Measurements from ENCODE around the gene DRAM2.
"Not testable (repeated sequence)": the region's sequence is repeated elsewhere in the genome, so short reads cannot be mapped to it uniquely, and the experiment has no call there.

Gene DRAM2

GRCh38 chr1:111142356-111142975 lies 2.6 kb upstream of the DRAM2 start:
- DNase-seq (ENCODE audit: low read depth in 3 of 3, low spot score in 1 of 3) = no peak

- no peak for DNase-seq (ENCODE audit: low read depth in 3 of 3, low spot score in 1 of 3)
These were observed 1.6 kb upstream of the DRAM2 start for GRCh38 chr1:111141245-111142220.

DNA sequence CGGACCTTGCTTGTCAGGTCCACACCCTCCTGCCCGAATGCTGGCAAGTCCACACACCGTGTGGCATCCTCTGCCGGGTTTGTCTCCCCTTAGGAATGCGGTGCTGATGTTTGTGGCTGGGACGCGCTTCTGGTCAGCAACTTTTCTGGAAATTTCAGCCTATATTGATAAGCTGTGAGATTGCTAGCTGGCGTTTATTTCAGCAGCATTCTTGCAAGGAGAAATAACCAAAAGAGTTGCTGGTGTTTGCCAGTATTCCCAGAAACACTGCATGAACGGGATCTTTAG lies 731 bp upstream of the DRAM2 start:
- no peak for DNase-seq (ENCODE audit: low read depth in 3 of 3, low spot score in 1 of 3)

DNA sequence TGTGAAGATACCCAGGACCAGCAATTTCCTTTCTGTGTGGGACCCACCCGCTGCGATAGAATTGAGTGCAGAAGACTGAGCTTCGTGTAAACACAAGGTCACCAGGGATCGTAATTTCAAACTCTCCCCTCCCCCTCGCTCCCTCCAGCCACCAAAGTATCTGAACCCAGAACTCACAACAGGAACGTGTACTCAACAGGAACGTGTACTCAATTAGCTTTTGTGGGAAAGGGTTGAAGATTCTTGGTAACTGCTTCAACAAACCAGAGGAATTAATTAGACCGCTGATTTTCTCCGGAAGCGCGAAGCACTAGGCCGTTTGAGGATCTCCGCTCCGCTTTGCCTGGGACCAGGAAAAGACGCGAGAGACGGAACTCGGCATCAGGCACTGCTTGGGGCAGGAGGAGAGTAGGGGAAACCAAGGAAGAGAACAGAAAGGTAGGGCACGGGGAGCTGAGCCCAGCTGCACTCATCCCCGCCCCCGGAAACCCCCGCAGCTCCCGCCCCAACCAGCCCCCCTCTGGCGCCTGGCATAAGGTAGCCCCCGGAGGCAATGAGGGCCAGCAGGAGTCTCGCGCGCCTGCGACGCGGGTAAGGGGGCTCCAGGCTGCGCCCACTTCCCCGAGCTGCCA lies 453 bp downstream of the DRAM2 start:
- peak in 2 of 3 donors; percentile 12 to 40 for DNase-seq (ENCODE audit: low read depth in 3 of 3, low spot score in 1 of 3)

DNA sequence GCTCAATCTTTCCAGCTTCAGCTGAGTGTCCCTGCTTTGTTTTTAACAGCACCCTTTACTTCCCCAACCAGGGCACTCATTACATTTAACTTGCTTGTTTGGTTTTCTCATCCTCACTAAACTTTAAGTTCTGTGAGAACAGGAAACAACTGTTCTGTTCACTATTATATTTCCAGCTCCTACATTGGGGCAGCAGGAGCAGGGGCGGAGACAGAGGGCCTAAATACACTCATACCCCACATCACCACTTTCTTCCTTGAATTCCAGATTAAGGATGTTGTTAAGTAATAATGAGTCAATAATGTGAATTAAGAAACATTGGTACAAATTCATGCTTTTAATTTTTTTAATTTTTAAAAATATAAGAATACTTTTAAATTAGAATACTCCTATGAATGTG lies 6.0 kb downstream of the DRAM2 start:
- no peak for DNase-seq (ENCODE audit: low read depth in 3 of 3, low spot score in 1 of 3)

GRCh38 chr1:111131693-111132092 lies 8.2 kb downstream of the DRAM2 start:
- no peak for DNase-seq (ENCODE audit: low read depth in 3 of 3, low spot score in 1 of 3)

DNA sequence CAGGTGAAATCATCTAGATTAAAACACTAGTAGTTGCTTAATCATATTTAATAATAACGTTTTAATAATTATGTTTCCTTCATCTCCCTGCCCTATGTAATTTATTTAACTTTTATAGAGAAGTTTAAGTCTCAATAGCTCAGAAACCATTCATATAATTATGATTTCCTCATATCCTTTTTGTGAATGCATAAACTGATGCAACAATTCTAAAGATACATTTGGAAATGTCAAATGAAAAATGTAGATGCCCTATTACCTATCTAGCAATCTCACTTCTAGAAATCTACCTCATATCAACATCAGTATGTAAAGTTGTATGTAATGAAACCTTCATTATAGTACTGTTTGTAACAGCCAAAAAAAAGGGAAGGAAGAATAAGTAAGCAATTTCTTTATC lies 10.5 kb downstream of the DRAM2 start:
- DNase-seq (ENCODE audit: low read depth in 3 of 3, low spot score in 1 of 3) = no peak

DNA sequence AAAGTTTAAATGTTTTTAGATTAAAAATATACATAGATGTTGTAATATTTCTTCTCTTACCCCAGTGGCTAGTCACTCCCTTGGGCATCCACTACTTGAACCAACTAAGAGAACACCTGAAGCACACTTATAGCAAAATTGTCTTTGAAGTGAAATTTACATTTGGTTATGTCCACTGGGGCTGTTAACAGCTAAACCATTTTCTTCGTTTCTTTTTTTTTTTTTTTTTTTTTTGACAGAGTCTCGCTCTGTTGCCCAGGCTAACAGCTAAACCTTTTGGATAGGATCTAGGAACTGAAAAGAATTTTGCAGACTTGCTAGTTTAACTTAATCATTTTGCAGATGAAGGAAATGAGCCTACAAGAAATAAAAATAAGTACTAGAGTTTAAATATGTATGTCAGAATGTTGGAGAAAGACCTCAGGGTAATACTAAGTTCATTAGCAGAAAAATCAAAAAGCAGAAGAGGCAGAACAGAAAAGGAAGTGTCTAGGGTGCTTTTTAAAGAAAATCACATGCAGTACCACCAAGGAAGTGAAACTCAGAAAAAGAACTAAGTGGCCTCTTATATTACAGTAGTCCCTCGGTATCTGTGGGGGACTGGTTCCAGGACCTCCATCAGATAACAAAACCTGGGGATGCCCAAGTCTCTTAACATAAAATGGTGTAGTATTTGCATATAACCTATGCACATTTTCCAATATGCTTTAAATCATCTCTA lies 11.8 kb downstream of the DRAM2 start:
- no peak for DNase-seq (ENCODE audit: low read depth in 3 of 3, low spot score in 1 of 3)

- DNase-seq (ENCODE audit: low read depth in 3 of 3, low spot score in 1 of 3) = no peak
These were observed 13.5 kb downstream of the DRAM2 start for GRCh38 chr1:111126354-111126753.

DNA sequence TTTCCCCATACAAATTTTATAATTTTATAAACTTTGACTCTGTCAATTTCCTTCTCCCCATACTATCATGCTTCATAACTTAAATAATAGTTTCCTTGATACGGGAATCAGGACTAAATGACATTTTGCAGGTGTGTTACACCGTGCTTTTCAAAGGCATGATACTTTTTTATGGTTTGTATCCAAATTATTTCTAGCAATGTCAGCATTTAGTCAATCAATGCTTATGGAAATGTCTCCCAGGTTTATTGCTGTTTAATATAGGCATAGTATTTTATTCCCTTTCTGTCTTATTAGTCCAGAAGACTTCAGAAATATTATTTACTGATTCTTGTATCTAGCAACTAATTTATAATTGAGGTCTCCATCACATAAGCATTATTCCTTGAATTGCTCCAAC lies 23.4 kb downstream of the DRAM2 start:
- no peak for DNase-seq (ENCODE audit: low read depth in 3 of 3, low spot score in 1 of 3)

GRCh38 chr1:111110197-111110899 lies 29.5 kb downstream of the DRAM2 start:
- no peak for DNase-seq (ENCODE audit: low read depth in 3 of 3, low spot score in 1 of 3)

- DNase-seq (ENCODE audit: low read depth in 3 of 3, low spot score in 1 of 3) = no peak
These were observed 34.9 kb downstream of the DRAM2 start for GRCh38 chr1:111104981-111105380.

- no peak for DNase-seq (ENCODE audit: low read depth in 3 of 3, low spot score in 1 of 3)
These were observed 37.8 kb downstream of the DRAM2 start for GRCh38 chr1:111101854-111102642.

DNA sequence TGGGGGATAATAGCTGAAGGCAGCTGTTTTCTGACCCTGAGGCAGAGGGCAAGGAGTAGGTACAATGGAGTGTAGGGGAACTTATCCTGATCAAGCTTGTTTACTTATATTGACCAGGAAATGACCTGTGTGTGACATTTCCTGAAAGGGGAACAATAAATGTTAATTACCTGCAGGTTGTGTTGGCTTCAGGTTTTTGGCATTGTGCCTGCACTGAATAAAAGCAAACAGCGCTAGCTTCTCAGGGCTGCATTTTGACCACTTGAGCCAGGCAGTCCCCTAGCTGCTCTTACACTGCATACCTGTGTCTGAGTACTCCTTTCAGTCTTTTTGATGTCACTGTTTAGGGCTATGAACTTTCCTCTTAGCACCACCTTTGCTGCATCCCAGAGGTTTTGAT lies 40.6 kb downstream of the DRAM2 start:
- no peak for DNase-seq (ENCODE audit: low read depth in 3 of 3, low spot score in 1 of 3)

DNA sequence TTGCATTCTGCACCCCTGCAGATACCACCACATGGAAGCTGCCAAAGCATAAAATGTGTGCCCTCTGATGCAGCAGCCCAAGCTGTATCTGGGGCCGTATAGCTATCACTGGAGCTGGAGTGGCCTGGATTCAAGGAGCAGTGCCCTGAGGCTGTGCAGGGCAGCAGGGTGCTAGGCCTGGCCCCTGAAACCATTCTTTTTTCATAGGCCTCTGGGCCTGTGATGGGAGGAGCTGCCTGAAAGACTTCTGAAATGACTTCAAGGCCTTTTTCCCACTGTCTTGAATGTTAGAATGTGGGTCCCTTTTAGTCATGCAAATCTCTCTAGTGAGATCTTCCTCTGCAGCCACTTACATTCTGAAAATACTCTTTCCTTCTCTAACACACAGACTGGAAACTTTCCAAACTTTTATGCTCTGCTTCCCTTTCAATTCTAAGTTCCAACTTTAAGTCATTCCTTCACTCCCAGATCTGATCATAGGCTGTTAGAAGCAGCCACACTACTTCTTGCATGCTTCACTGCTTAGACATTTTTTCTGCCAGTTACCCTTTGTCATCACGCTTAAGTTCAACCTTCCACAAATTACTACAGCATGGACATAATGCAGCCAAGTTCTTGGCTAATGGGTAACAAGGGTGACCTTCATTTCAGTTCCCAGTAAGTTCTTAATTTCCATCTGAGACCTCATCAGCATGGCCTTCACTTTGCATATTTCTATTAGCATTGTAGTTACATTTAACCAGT lies 42.4 kb downstream of the DRAM2 start:
- no peak for DNase-seq (ENCODE audit: low read depth in 3 of 3, low spot score in 1 of 3)

- not testable (repeated sequence) for DNase-seq (ENCODE audit: low read depth in 3 of 3, low spot score in 1 of 3)
These were observed 44.5 kb downstream of the DRAM2 start for GRCh38 chr1:111095421-111095820.

DNA sequence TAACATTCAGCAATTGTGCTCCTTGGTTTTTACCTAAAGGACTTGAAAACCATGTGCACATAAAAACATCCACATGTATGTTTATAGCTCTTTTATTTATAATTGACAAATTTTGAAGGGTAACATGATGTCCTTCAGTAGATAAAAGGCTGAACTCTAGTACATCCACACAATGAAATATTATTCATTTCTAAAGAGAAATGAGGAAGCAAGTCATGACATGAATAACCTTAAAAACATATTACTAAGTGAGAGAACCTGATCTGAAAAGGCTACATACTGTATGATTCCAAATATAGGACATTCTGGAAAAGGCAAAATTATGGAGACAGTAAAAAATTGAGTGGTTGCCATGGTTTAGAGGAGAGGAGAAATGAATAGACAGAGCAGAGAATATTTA lies 50.3 kb downstream of the DRAM2 start:
- DNase-seq (ENCODE audit: low read depth in 3 of 3, low spot score in 1 of 3) = no peak

GRCh38 chr1:111085676-111086075 lies 54.2 kb downstream of the DRAM2 start:
- DNase-seq (ENCODE audit: low read depth in 3 of 3, low spot score in 1 of 3) = no peak

GRCh38 chr1:111084999-111085398 lies 54.9 kb downstream of the DRAM2 start:
- no peak for DNase-seq (ENCODE audit: low read depth in 3 of 3, low spot score in 1 of 3)

Data from stimulated activated CD4-positive, alpha-beta T cell treated with anti-CD3 and anti-CD28 coated beads, TNF-alpha, amount 100 ng/mL, for 1 hour (primary cell).